HUES48 (cell line): ENCODE results near the gene EVL.

Experiments
- H3K27ac ChIP-seq: one replicate; pipeline ENCODE4 v1.7.0; 2013; ENCODE audit warnings: low read depth, low read length, inconsistent platforms
- H3K27me3 ChIP-seq: 2 replicates; pipeline ENCODE4 v1.6.1; 2013; ENCODE audit warnings: mild to moderate bottlenecking, low read length; ENCODE audit not compliant: control insufficient read depth, insufficient read depth
- H3K36me3 ChIP-seq: 2 replicates; pipeline ENCODE4 v1.6.1; 2013; ENCODE audit warnings: low read length; ENCODE audit not compliant: control insufficient read depth, insufficient read depth
- H3K4me1 ChIP-seq: 2 replicates; pipeline ENCODE4 v1.6.1; 2013; ENCODE audit warnings: mild to moderate bottlenecking, low read length; ENCODE audit not compliant: control insufficient read depth, insufficient read depth
- H3K4me3 ChIP-seq: 2 replicates; pipeline ENCODE4 v1.5.1; 2013; ENCODE audit warnings: mild to moderate bottlenecking, low read depth, low read length
- H3K9ac ChIP-seq: 2 replicates; pipeline ENCODE4 v1.6.1; 2013; ENCODE audit warnings: mild to moderate bottlenecking, low read depth, low read length, moderate library complexity
- H3K9me3 ChIP-seq: 2 replicates; pipeline ENCODE4 v1.6.1; 2013; ENCODE audit warnings: low read length; ENCODE audit not compliant: control insufficient read depth, insufficient read depth

The EVL gene

DNA sequence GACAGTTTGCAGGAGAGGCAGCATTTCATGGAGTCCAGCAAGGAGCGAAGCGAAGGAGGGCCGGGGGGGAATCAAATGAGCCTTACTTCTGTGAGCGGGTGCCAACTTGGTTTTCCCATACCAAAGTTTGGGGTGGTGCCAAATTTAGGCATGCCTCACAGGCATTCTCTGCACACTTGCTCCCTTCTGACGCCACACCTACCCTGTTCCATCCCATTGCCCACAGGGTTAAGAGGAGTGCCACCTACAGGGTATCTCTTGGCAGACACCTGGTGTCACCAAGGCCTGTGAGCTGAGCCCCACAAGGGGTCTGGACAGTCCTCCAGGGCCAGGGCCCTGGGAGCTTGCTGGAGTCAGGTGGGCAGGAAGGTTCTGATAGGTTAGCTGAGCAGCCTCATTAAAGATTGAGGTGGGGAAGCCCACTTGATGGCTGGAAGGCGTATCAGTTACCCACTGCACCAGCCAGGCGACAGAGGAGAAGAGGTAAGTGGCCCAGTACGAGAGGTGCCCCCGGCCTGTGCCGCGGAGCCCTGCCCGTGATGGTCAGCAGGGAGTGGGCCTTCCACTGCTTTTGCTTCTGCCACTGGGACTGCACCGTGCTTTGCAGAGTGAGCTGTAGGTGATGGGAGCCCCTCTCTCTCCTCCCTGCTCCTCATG, 49.0 kb downstream of the EVL start:
- H3K9me3 ChIP-seq, result no peaks in the 10 kb centered on the region
- no peak overlapping the region for H3K4me3 ChIP-seq
- no peak overlapping the region for H3K9ac ChIP-seq
- H3K4me1 ChIP-seq, result peaks cover 5% of the 10 kb centered on the region; the same call in 1 of the 2 replicates
- H3K36me3 ChIP-seq, result 0 out of 2 replicates have a peak, but pooled peaks cover 2% of the 10 kb centered on the region
- H3K27me3 ChIP-seq, result no peaks in the 10 kb centered on the region
- H3K27ac ChIP-seq, result no peak overlapping the region

DNA sequence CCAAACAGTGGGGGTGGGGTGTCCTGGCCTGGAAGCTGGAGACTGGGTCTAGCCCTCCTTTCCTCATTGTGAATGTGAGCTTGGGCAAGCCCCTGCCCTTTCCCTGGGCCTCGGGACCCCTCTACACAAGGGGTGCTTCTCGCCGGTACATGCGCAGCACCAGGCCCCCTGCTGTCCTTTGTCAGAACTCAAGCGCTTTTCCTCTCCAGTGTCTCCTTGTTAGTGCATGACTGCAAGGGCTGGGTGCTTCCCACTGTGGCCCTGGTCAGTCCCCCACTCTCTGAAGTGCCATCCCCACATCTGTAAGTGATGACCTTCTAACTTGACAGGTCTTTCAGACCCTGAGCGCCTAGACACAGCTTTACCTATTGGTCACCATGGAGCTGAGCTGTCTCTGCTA, 50.0 kb downstream of the EVL start:
- Histone ChIP-seq H3K27ac (no peak overlapping the region), H3K4me3 (no peak overlapping the region), H3K27me3 (no peaks in the 10 kb centered on the region), H3K9ac (no peak overlapping the region), H3K4me1 (peaks cover 5% of the 10 kb centered on the region; the same call in 1 of the 2 replicates), H3K36me3 (no peaks in the 10 kb centered on the region), H3K9me3 (no peaks in the 10 kb centered on the region)

DNA sequence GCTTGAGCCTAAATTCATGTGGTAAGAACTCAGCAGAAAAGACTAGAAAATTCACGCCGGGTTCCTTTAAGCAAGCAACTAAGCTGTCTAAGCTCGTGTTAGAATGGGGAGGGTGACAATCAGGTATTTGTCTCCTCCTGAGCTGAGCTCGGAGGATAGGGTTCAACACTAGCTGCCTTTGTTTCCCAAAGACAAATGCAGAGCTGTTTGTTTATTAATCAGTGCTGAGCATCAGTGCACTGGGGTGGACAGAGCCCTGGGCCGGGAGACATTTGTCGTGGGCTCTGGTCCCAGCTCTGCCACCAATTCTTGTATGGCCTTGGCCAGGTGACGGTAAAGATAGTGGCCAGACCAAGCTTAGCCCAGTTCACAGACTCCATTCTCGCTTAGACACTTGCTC, 50.5 kb downstream of the EVL start:
- peaks cover 5% of the 10 kb centered on the region; the same call in 1 of the 2 replicates for H3K4me1 ChIP-seq
- no peak overlapping the region for H3K27ac ChIP-seq
- no peak overlapping the region for H3K4me3 ChIP-seq
- no peak overlapping the region for H3K9ac ChIP-seq
- no peaks in the 10 kb centered on the region for H3K36me3 ChIP-seq
- no peaks in the 10 kb centered on the region for H3K27me3 ChIP-seq
- no peaks in the 10 kb centered on the region for H3K9me3 ChIP-seq

- Histone ChIP-seq H3K4me3 (no peak overlapping the region), H3K9me3 (no peaks in the 10 kb centered on the region), H3K36me3 (no peaks in the 10 kb centered on the region), H3K4me1 (peaks cover 5% of the 10 kb centered on the region; the same call in 1 of the 2 replicates), H3K27me3 (no peaks in the 10 kb centered on the region), H3K27ac (no peak overlapping the region), H3K9ac (no peak overlapping the region)
Measured at GRCh38 chr14:100116134-100116533, 50.9 kb downstream of the EVL start.

DNA sequence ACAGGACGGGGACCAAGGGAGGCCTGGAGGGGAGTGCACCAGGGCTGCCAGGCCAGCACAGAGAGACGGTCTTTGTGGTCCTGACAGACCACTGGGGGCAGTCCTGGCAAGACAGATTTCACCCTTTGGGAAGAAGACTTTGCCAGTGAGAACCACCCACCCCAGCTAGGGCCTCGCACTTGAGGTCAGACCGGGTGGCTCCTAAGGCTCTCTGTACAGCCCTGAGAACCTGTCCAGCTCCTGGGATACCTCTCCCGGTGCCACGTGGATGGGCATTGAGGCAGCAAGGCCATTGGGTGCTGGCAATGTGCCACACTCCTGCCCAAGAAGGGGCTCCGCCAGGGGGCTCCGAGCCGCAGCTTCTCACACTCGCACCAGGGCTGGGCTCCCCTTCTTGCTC, 51.8 kb downstream of the EVL start:
- Histone ChIP-seq H3K36me3 (no peaks in the 10 kb centered on the region), H3K27me3 (no peaks in the 10 kb centered on the region), H3K27ac (no peak overlapping the region), H3K9me3 (no peaks in the 10 kb centered on the region), H3K9ac (no peak overlapping the region), H3K4me3 (no peak overlapping the region), H3K4me1 (peaks cover 5% of the 10 kb centered on the region; the same call in 1 of the 2 replicates)

- peaks cover 5% of the 10 kb centered on the region; the same call in 1 of the 2 replicates for H3K4me1 ChIP-seq
- H3K27ac ChIP-seq, result no peak overlapping the region
- H3K27me3 ChIP-seq, result no peaks in the 10 kb centered on the region
- H3K36me3 ChIP-seq, result no peaks in the 10 kb centered on the region
- no peak overlapping the region for H3K4me3 ChIP-seq
- no peak overlapping the region for H3K9ac ChIP-seq
- no peaks in the 10 kb centered on the region for H3K9me3 ChIP-seq
Measured at GRCh38 chr14:100117633-100118395, 52.6 kb downstream of the EVL start.

DNA sequence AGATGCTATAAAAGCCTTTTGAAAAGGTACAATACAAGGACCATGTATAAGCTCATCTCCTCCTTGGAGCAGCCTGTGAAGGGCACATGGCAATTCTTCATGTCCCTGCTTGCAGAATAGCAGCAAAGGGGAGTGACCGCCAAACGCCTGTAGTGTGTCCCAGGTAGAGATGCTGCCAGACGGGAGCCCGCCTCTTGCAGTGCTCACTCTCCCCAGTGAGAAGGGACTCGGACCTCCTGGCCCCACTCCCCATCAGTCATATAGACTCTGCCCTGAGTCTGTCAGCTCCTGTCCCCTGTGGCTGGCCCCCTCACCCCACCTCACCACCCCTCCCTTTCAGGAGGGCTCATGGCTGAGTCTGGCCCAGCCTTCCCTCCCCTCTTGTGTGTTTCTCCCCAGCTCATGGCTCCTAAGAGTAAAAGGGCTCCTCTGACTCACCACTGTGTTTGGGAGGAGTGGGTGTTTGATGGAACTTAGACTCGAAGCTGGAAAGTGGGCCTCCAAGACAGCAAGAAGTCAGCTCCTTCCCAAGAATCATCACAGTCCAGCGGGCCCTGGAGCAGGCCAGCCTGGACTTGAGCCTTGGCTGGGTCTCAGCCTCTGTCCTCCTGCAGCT, 53.3 kb downstream of the EVL start:
- no peak overlapping the region for H3K27ac ChIP-seq
- H3K9me3 ChIP-seq, result no peaks in the 10 kb centered on the region
- H3K4me3 ChIP-seq, result no peak overlapping the region
- H3K4me1 ChIP-seq, result peaks cover 5% of the 10 kb centered on the region; the same call in 1 of the 2 replicates
- H3K9ac ChIP-seq, result no peak overlapping the region
- H3K27me3 ChIP-seq, result no peaks in the 10 kb centered on the region
- H3K36me3 ChIP-seq, result no peaks in the 10 kb centered on the region; the same call in 1 of the 2 replicates

DNA sequence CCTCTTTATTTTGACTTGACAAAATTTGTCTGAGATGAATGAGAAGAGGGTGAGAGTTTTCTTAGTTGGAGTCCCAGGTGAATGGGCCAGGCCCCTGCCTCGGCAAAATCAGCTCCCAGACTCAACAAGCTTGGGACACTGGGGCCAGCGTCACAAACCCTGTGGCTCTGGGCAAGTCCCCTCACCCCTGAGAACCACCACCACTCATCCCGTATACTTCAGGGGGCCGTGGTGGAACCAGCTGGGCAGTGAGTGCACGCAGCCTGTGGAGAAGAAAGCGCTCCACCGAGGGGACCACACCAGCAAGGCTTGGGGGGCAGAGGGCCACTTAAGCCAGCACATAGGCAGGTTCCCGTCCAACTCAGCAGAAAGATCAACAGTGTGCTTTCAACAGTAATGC, 54.0 kb downstream of the EVL start:
- Histone ChIP-seq H3K4me3 (no peak overlapping the region), H3K27ac (no peak overlapping the region), H3K9ac (no peak overlapping the region), H3K36me3 (peaks cover 2% of the 10 kb centered on the region), H3K27me3 (no peaks in the 10 kb centered on the region), H3K9me3 (no peaks in the 10 kb centered on the region), H3K4me1 (peaks cover 5% of the 10 kb centered on the region; the same call in 1 of the 2 replicates)

DNA sequence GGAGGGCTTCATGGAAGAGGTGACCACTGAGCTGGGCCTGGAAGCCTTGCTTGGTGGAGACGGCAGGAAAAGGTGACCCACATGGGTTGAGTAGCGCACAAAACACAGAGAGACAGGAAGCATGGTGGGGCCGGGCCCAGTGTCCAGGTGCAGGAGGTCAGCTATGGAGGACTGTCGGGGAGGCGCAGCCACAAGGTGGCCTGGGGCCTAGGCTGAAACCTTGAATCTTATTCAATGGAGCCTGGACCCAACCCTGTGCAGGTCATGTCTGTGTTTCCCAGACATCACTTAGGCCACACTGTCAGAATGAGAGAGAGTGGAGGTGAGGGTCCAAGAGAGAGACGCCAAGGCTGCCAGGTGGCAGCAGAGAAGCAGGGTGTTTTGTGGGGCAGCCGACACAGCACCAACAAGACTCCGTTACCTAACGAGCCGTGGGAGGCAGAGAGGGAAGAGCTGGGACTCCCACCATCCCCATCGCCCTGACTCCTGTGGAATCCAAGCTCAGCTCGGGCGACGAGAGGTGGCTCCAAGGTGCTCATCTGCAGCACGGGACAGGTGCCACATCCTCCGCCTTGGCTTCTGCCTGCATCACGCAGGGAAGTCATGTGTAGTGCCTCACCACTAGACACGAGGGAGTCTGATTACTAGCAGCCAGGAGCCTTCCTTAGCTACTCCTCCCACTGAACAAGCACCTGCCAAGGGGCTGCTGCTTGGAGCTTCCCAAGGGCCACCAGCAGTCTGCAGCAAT, 55.5 kb downstream of the EVL start:
- Histone ChIP-seq H3K9ac (no peak overlapping the region), H3K36me3 (peaks cover 10% of the 10 kb centered on the region), H3K4me3 (no peak overlapping the region), H3K27ac (no peak overlapping the region), H3K9me3 (no peaks in the 10 kb centered on the region), H3K27me3 (no peaks in the 10 kb centered on the region), H3K4me1 (no peaks in the 10 kb centered on the region)

GRCh38 chr14:100121643-100122480, 56.6 kb downstream of the EVL start:
- peaks cover 10% of the 10 kb centered on the region for H3K36me3 ChIP-seq
- no peak overlapping the region for H3K4me3 ChIP-seq
- no peaks in the 10 kb centered on the region for H3K4me1 ChIP-seq
- no peak overlapping the region for H3K9ac ChIP-seq
- no peak overlapping the region for H3K27ac ChIP-seq
- H3K27me3 ChIP-seq, result no peaks in the 10 kb centered on the region
- no peaks in the 10 kb centered on the region for H3K9me3 ChIP-seq
